Measurements from ENCODE around the gene LYG2.
"Not testable (repeated sequence)": the region's sequence is repeated elsewhere in the genome, so short reads cannot be mapped to it uniquely, and the experiment has no call there.

LYG2 gene

DNA sequence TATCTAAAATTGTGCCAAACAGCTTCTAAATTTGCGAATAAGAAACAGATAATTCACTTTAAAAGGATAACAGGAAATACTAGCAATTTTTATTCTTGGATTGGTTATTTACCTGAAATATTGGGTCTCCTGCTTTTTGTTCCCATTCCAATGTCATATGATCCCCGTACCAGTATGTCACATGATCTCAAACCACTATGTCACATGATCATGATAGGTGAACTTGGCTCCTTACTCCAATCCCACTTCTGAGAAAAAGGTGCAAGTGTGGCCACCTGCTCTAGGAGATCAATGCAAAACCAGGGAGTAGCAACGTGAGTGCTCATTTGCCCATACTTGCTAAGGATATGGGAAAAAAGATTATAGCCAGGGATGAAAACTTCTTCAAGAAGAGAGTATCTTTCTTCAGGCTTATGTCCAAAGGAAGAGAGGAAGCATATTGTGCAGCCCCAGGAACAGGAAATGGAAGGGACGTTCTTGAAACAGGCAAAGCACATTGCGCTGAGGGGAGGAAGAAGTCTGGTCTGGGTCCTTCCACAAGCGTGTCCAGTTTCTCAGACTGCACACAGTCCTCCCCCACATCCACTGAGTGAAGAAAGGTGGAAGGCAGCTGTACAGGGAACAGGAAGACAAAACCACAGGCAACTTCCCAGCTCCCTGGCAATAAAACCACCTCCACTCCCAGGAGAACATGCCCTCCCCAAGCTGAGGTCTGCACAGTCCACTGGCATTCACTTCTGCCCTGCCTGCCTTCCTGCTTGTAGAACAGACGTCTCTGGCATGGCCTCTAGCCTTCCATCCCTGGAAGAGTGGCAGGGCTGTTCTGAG, at the start of gene LYG2:
TSS of gene LYG2 (minus strand) at position 176 of the 828 bp plus-strand sequence. CDS start 1,406 bp downstream, outside the sequence.
- no peak for DNase-seq (ENCODE audit: low read depth in 3 of 3, low spot score in 1 of 3)

- DNase-seq (ENCODE audit: low read depth in 3 of 3, low spot score in 1 of 3): not testable (repeated sequence)
Observed at GRCh38 chr2:99301097-99301496, 45.6 kb upstream of the LYG2 start, which contains the start of gene LYG1. Gene LYG1, minus strand, starts transcription at chr2:99301197. Its CDS starts 5,527 bp downstream, at chr2:99295670.

- no peak for DNase-seq (ENCODE audit: low read depth in 3 of 3, low spot score in 1 of 3)
Observed at GRCh38 chr2:99299580-99299979, 44.1 kb upstream of the LYG2 start.

GRCh38 chr2:99297994-99298393, 42.5 kb upstream of the LYG2 start:
- DNase-seq (ENCODE audit: low read depth in 3 of 3, low spot score in 1 of 3): no peak

DNA sequence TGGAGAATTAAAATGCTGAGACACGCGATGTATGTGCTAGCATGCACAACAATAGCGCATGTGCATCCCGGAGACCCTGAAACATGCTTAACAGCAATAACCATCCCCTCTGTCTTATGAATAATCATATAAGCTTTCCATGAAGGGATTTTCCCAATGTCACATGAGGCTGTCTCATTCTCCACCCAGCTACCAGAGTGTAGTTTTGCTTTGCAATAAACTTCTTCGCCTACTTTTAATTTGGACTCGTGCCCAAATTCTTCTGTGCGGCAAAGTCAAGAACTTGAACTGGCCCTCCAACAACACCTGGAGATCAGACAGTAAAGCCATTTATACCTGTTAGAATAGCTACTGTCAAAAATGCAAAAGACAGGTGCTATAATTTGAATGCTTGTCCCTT, 30.1 kb upstream of the LYG2 start:
- DNase-seq (ENCODE audit: low read depth in 3 of 3, low spot score in 1 of 3): no peak

GRCh38 chr2:99279969-99280695, 24.7 kb upstream of the LYG2 start:
- no peak for DNase-seq (ENCODE audit: low read depth in 3 of 3, low spot score in 1 of 3)

DNA sequence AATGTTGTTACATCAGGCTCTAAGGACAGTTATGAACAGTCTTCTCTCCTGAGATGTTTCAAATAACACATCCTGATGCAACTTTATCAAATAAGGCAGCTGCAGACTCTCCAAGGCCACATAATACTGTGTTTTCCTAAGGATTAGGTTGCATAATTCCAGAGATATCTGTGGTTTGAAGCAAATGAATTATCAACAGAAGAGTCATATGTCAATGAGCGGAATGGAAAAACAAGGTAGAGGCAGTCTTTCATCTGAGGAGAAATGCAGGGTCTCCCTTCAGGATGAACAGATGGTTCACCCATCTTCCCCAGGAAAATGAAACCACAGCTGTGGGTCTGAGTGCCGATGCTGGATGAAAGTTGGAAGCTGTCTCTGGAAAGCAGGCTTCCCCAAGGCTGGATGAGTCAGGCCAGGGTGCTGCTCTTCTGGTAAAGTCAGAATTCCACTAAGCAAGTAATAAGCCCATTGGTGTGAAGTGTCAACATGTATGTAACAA, 23.4 kb upstream of the LYG2 start:
- DNase-seq (ENCODE audit: low read depth in 3 of 3, low spot score in 1 of 3): no peak

DNA sequence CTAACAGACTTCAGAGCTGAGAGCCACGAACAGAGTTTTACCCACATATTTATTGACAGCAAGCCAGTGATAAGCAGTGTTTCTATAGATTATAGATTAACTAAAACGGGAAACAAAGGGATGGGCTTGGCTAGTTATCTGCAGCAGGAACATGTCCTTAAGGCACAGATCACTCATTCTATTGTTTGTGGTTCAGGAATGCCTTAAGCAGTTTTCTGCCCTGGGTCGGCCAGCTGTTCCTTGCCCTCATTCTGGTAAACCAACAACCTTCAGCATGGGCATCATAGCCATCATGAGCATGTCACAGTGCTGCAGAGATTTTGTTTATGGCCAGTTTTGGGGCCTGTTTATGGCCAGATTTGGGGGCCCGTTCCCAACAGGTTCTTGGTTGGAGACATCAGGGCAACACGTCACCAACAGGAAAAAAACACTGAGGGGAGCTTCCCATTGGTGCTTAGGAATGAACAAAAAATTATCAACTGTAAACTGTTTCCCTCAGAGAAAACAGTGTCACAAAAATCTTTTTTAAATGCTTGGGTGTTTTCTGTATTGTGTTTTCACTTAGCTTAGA, 22.8 kb upstream of the LYG2 start:
- DNase-seq (ENCODE audit: low read depth in 3 of 3, low spot score in 1 of 3): not testable (repeated sequence)

GRCh38 chr2:99275882-99276281, 20.4 kb upstream of the LYG2 start:
- DNase-seq (ENCODE audit: low read depth in 3 of 3, low spot score in 1 of 3): no peak

DNA sequence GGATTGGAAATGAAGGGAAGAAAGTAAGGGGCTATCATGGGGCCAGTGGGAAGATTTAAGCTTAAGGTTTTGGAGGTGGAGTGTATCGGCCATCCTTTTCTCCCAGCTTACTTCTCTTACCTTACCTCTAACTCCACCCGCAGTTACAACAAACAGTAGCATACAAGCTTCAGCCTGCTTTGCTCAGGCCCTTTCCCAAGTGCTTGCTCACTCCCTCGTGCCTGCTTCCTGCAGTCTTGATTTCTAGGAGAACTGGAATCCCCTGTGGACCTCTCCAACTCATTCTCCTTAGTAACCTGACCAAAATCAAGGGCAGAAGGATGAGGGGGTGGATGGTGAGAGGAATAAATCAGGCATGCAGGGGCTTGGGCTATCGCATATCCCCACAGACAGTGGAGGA, 5.8 kb upstream of the LYG2 start:
- no peak for DNase-seq (ENCODE audit: low read depth in 3 of 3, low spot score in 1 of 3)

DNA sequence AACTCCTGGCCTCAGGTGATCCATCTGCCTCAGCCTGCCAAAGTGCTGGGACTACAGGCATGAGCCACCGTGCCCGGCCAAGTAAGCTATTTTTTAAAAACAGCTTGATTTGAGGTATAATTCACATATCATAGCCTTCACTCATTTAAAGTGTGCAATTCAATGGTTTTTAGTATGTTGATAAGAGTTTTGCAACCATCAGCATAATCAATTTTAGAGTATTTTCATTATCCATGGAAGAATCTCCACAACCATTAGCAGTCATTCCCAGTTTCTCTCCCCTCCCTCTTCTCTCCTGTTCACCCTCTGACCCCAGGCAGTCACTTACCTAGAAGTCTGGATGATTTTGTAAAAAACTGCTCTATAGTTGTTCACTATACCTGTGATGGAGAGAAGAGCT, 4.7 kb upstream of the LYG2 start:
- DNase-seq (ENCODE audit: low read depth in 3 of 3, low spot score in 1 of 3): no peak

- DNase-seq (ENCODE audit: low read depth in 3 of 3, low spot score in 1 of 3): no peak
Observed at GRCh38 chr2:99259465-99259864, 4.0 kb upstream of the LYG2 start.

DNA sequence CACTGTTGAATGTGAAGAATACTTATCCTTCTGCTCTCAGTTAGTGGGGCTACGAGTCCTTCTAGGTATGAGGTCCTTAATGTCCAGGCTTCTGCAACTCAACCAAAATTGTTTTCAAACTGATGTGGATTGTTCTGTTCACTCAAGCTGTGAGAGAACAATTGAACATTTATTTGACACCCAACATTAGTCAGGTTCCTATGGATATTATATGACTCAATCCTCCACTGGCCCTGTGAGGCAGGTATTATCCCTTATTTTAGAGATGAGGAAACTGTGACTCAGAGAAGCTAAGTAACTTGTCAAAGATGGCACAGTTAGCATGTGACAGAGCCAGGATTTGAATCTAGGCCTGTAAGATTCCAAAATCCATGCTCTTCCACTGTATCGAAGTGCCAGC, 1.2 kb upstream of the LYG2 start:
- no peak for DNase-seq (ENCODE audit: low read depth in 3 of 3, low spot score in 1 of 3)

GRCh38 chr2:99249951-99250350, 5.5 kb downstream of the LYG2 start:
- DNase-seq (ENCODE audit: low read depth in 3 of 3, low spot score in 1 of 3): no peak

DNA sequence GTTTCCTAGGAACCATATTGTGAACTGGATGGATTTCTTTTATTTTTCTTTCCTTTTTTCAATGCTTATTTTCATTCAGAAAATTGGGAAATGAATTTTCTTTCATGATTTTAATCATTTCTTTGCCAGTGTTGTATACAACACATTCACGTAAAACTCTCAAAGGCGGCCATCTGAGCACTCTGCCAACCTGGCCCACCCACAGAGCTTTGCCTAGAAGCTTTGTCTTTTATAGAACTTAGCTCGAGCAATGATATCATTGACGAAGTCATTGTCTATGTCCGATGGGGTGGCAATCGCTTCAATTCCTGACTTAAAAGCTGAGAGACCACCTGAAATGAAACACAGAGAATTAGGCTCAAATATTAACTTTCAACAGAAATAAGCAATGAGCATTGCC, 13.3 kb downstream of the LYG2 start:
- no peak for DNase-seq (ENCODE audit: low read depth in 3 of 3, low spot score in 1 of 3)

DNA sequence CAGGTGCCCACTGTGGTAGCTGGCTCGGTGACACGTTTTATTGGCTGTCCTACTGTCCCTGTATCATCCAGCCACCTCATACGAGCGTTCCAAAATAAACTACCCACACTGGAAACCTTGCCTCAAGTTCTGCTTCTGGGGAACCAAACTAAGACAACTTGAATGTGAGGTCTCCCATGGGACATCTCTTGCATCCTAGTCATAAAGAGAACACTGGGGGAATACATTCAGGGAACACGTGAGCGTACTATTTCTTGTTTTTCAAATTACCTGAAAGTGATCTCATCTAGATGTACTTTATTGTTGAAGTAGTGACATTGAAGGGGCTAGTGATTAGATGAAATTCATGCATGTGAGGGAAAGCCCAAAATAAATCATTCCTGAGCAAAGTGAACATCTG, 15.0 kb downstream of the LYG2 start:
- DNase-seq (ENCODE audit: low read depth in 3 of 3, low spot score in 1 of 3): no peak

- DNase-seq (ENCODE audit: low read depth in 3 of 3, low spot score in 1 of 3): no peak
Observed at GRCh38 chr2:99238599-99238998, 16.9 kb downstream of the LYG2 start.

DNA sequence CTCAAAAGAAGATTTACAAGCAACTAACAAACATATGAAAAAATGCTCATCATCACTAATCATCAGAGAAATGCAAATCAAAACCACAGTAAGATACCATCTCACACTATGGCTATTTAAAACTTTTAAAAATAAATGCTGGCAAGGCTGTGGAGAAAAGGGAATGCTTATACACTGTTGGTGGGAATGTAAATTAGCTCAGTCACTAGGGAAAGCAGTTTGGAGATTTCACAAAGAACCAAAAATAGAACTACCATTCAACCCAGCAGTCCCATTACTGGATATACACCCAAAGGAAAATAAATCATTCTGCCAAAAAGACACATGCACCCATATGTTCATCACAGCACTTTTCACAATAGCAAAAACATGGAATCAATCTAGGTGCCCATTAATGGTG, 22.3 kb downstream of the LYG2 start:
- not testable (repeated sequence) for DNase-seq (ENCODE audit: low read depth in 3 of 3, low spot score in 1 of 3)

- no peak for DNase-seq (ENCODE audit: low read depth in 3 of 3, low spot score in 1 of 3)
Observed at GRCh38 chr2:99217929-99218501, 37.5 kb downstream of the LYG2 start.

GRCh38 chr2:99216096-99216495, 39.4 kb downstream of the LYG2 start:
- no peak for DNase-seq (ENCODE audit: low read depth in 3 of 3, low spot score in 1 of 3)

- DNase-seq (ENCODE audit: low read depth in 3 of 3, low spot score in 1 of 3): no peak
Observed at GRCh38 chr2:99205491-99205890, 50.0 kb downstream of the LYG2 start.
